Measurements from ENCODE around the gene DACT3. TPM values are rescaled to one million over a fixed set of nuclear protein-coding genes. Genes with fewer than 3 reads are reported as not detected.

Gene DACT3
- total RNA-seq (1 to 10 TPM in 1 of 5 experiments, under 1 TPM in 3, not detected in 1; 0.11 to 1.3 (median 0.34) TPM), polyA plus RNA-seq (under 1 TPM in 1 of 2 donors, not detected in 1; 0.07 TPM), total RNA-seq (not detected)

DNA sequence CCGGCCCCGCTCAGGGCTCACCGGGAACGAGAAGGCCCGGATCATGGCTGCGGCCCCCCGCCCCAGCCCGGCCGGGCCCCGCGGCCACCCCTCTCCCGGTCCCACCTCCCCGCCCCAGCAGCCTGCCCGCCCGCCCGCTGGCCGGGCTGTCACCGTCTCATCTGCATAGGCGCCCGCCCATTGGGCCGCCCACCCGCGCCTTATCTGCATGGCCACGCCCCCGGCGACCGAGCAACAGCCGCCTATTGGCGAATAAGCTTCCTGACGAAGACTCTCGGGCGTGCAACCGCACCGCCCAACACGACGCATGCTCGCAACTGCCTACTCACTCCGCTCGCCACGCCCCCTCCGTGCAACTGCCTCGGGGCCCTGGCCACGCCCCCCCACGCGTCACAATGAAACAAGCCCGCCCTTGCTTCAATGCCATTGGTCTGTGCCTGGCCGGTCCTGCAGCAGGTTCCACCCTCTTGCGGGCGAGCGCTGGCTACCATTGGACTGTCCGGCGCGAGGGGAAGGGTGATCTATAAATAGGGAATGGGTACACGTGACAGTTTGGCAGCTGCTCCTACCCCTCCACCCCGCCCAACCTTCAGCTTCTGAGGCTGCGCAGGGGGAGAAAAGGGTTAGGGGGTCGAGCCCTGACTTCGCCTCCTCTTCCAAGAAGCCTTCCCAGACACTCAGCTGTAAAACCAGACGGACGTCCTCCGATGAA lies at the start of gene DACT3:
Gene DACT3, minus strand, starts transcription at position 163 of the 712 bp plus-strand sequence. Its CDS starts 118 bp downstream, at position 45.
- peak within 1 kb of the TSS; percentile 80 to 93 (median 86) for H3K4me3 Mint-ChIP-seq
- Histone ChIP-seq H3K9me3 (ENCODE audit: control insufficient read depth in 2 of 3, low read length in 3 of 3) (no peaks in the 10 kb centered on the region), H3K36me3 (ENCODE audit: control insufficient read depth in 2 of 3, insufficient read depth in 3 of 3, low read length in 3 of 3) (no peaks in the 10 kb centered on the region), H3K4me3 (ENCODE audit: low read length) (peak within 1 kb of the TSS; percentile 71), H3K27me3 (ENCODE audit: control insufficient read depth in 2 of 2, insufficient read depth in 2 of 2, low read length in 2 of 2) (peaks cover 6 to 10% of the 10 kb centered on the region in 2 donors), H3K4me1 (ENCODE audit: control insufficient read depth in 2 of 2, insufficient read depth in 2 of 2, low read length in 2 of 2) (peaks cover 14 to 20% of the 10 kb centered on the region in 2 donors), H3K27ac (ENCODE audit: low read depth, low read length) (peak within 1 kb of the TSS; percentile 65)
- H3K9me3 Mint-ChIP-seq = no peaks in the 10 kb centered on the region
- POLR2A ChIA-PET = interaction anchor here (0.9 to 4.1 kb wide), 15 partner anchors 12 to 144 kb away, joined by 3 to 46 read pairs (median 4); partner anchors contain the start of genes CALM3 and GNG8
- ATAC-seq (peak; percentile 92), DNase-seq (peak; percentile 98 to 100 (median 99))
- intact Hi-C loops (cut with micrococcal nuclease) = loop anchor here (1.0 to 10.0 kb wide), 8 partner anchors 27 to 613 kb away; partner anchors contain the start of genes ARHGAP35 (in 1 of the 2), CALM3 (in 1 of the 2) and INAFM1 (in 1 of the 2)
- CTCF ChIA-PET = interaction anchor here (1.0 to 7.2 kb wide), 15 partner anchors 10 to 145 kb away, joined by 3 to 137 read pairs (median 5); partner anchors contain the start of genes CALM3 and PTGIR
- H3K27ac Mint-ChIP-seq = peak within 1 kb of the TSS; percentile 76 to 96 (median 91)
- H3K36me3 Mint-ChIP-seq = no peaks in the 10 kb centered on the region
- peaks cover 7 to 26% (median 20%) of the 10 kb centered on the region in 7 donors for H3K4me1 Mint-ChIP-seq
- H3K27me3 Mint-ChIP-seq = peaks cover 9 to 42% (median 18%) of the 10 kb centered on the region in 5 donors

DNA sequence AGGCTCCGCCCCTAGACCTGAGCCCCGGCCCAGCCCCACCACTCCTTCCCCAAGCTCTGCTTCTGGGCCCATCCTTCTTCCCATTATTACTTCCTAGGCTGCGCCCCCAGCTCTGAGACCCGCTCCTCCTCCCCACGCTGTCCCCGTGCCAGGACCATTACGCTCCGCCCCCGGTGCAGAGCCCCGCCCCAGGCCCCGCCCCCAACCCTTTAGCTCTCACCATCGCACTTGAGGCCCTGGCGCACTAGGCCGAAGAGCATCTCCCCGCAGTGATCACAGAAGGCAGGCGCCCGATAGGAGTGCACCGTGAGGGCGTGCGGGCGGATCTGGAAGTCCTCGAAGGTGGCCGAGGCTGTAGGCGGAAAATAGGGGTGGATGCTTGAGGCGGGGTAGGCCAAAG lies 49.7 kb upstream of the DACT3 start:
- Histone ChIP-seq H3K27me3 (ENCODE audit: control insufficient read depth in 2 of 2, insufficient read depth in 2 of 2, low read length in 2 of 2) (no peaks in the 10 kb centered on the region), H3K27ac (ENCODE audit: low read depth, low read length) (peak overlapping the region; percentile 26), H3K36me3 (ENCODE audit: control insufficient read depth in 2 of 3, insufficient read depth in 3 of 3, low read length in 3 of 3) (peaks cover 0 to 60% (median 4%) of the 10 kb centered on the region in 3 experiments), H3K9me3 (ENCODE audit: control insufficient read depth in 2 of 3, low read length in 3 of 3) (no peaks in the 10 kb centered on the region), H3K4me1 (ENCODE audit: control insufficient read depth in 2 of 2, insufficient read depth in 2 of 2, low read length in 2 of 2) (peaks cover 9% of the 10 kb centered on the region in 2 donors), H3K4me3 (ENCODE audit: low read length) (no peak overlapping the region)
- Mint-ChIP-seq H3K27ac (peak overlapping the region in 7 of 9 donors; percentile 16 to 87 (median 46)), H3K4me3 (no peak overlapping the region), H3K36me3 (peaks cover 0 to 36% (median 3%) of the 10 kb centered on the region in 5 donors), H3K9me3 (no peaks in the 10 kb centered on the region), H3K27me3 (no peaks in the 10 kb centered on the region), H3K4me1 (peaks cover 9 to 37% (median 29%) of the 10 kb centered on the region in 7 donors)
- ChIA-PET CTCF (interaction anchor here (0.7 to 1.8 kb wide), 3 partner anchors 17 to 93 kb away, joined by 4 to 9 read pairs (median 7); no protein-coding TSS in a partner anchor), POLR2A (interaction anchor here (1.6 kb wide), 1 partner anchor 18 kb away, joined by 5 read pairs; no protein-coding TSS in a partner anchor)
- ATAC-seq = no peak
- no peak for DNase-seq
- intact Hi-C loops (cut with micrococcal nuclease) = loop anchor here (5.0 to 10.0 kb wide), 4 partner anchors 37 to 774 kb away; partner anchors contain the start of genes BBC3 (in 1 of the 2), FKRP (in 1 of the 2), INAFM1 (in 1 of the 2) and KPTN (in 1 of the 2)

DNA sequence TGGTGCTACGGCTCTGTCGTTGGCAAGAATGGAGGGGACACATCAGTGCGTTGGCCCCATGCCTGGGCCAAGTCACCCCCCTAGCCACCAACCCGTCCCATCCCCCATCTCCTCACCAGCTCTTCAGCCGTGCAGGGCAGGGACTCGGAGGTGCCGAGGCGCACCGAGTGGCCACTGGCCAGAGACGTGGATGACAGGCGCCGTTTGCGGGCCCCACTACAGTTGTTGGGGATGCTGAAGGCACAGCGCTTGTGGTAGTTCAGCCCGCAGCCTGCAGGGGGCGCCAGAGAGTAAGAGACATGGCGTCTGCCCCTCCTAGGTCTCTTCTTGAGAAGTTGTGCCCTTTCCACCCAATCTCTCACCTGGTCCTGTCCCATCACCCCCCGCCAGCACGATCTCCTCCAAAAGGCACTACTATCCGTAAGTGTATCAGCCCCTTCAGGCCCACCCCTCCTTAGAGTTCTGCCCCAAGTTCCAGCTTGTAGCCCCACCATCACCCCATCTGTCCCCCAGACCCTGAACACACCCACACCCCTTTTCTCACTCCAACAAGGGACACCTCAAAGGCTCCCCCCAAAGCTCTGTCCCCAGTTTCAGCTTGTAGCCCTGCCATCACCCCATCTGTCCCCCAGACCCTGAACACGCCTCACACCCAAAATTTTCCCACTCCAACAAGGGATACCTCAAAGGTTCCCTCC lies 43.5 kb upstream of the DACT3 start:
- DNase-seq = peak; percentile 69 to 93 (median 82)
- Histone ChIP-seq H3K27me3 (ENCODE audit: control insufficient read depth in 2 of 2, insufficient read depth in 2 of 2, low read length in 2 of 2) (no peaks in the 10 kb centered on the region), H3K4me1 (ENCODE audit: control insufficient read depth in 2 of 2, insufficient read depth in 2 of 2, low read length in 2 of 2) (peaks cover 0 to 4% of the 10 kb centered on the region in 2 donors), H3K27ac (ENCODE audit: low read depth, low read length) (no peak overlapping the region), H3K4me3 (ENCODE audit: low read length) (no peak overlapping the region), H3K36me3 (ENCODE audit: control insufficient read depth in 2 of 3, insufficient read depth in 3 of 3, low read length in 3 of 3) (peaks cover 16 to 94% (median 22%) of the 10 kb centered on the region in 3 experiments), H3K9me3 (ENCODE audit: control insufficient read depth in 2 of 3, low read length in 3 of 3) (no peaks in the 10 kb centered on the region)
- ATAC-seq = peak; percentile 98
- Mint-ChIP-seq H3K27me3 (no peaks in the 10 kb centered on the region), H3K27ac (peak overlapping the region; percentile 16 to 90 (median 68)), H3K36me3 (peaks cover 0 to 36% (median 10%) of the 10 kb centered on the region in 5 donors), H3K4me3 (peak overlapping the region in 1 of 10 donors; percentile 35), H3K9me3 (no peaks in the 10 kb centered on the region), H3K4me1 (peaks cover 7 to 17% (median 12%) of the 10 kb centered on the region in 7 donors)
- ChIA-PET POLR2A (interaction anchor here (0.6 to 5.0 kb wide), 5 partner anchors 10 to 692 kb away, joined by 3 to 30 read pairs (median 3); no protein-coding TSS in a partner anchor), CTCF (interaction anchor here (0.6 to 6.8 kb wide), 21 partner anchors 10 to 271 kb away, joined by 3 to 136 read pairs (median 4); no protein-coding TSS in a partner anchor)
- intact Hi-C loops (cut with micrococcal nuclease) = loop anchor here (1.0 kb wide), 7 partner anchors 9 to 136 kb away; no protein-coding TSS in a partner anchor

DNA sequence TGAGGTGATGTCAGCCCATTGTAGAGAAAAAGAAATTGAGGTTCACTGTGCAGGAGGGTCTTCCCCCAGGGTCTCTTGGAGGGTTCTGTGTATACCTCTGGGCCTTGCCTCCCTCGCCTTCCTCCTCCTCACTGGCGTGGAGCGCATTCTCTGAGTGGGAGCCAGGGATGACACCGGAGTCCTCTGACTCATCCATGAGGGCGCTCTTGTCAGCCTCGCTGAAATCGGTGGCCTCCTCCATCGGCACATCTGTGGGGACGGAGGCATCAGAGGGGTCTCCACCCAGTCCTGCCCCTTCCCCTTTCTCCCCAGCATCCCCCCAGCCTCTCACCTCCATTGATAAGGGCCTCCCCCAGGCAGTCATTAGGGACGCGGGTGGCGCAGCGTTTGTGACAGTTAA lies 39.7 kb upstream of the DACT3 start:
- Histone ChIP-seq H3K36me3 (ENCODE audit: control insufficient read depth in 2 of 3, insufficient read depth in 3 of 3, low read length in 3 of 3) (peaks cover 36 to 98% (median 45%) of the 10 kb centered on the region in 3 experiments), H3K9me3 (ENCODE audit: control insufficient read depth in 2 of 3, low read length in 3 of 3) (no peaks in the 10 kb centered on the region), H3K4me1 (ENCODE audit: control insufficient read depth in 2 of 2, insufficient read depth in 2 of 2, low read length in 2 of 2) (peaks cover 0 to 4% of the 10 kb centered on the region in 2 donors), H3K27me3 (ENCODE audit: control insufficient read depth in 2 of 2, insufficient read depth in 2 of 2, low read length in 2 of 2) (no peaks in the 10 kb centered on the region), H3K4me3 (ENCODE audit: low read length) (no peak overlapping the region), H3K27ac (ENCODE audit: low read depth, low read length) (no peak overlapping the region)
- POLR2A ChIA-PET = no interaction called here
- Mint-ChIP-seq H3K4me1 (peaks cover 7 to 16% (median 10%) of the 10 kb centered on the region in 7 donors), H3K36me3 (peaks cover 0 to 44% (median 9%) of the 10 kb centered on the region in 5 donors), H3K4me3 (no peak overlapping the region), H3K9me3 (no peaks in the 10 kb centered on the region), H3K27ac (peak overlapping the region in 2 of 9 donors; percentile 45 to 56), H3K27me3 (no peaks in the 10 kb centered on the region)
- CTCF ChIA-PET = no interaction called here
- DNase-seq (no peak), ATAC-seq (no peak)
- intact Hi-C loops (cut with micrococcal nuclease) = no loop called here

DNA sequence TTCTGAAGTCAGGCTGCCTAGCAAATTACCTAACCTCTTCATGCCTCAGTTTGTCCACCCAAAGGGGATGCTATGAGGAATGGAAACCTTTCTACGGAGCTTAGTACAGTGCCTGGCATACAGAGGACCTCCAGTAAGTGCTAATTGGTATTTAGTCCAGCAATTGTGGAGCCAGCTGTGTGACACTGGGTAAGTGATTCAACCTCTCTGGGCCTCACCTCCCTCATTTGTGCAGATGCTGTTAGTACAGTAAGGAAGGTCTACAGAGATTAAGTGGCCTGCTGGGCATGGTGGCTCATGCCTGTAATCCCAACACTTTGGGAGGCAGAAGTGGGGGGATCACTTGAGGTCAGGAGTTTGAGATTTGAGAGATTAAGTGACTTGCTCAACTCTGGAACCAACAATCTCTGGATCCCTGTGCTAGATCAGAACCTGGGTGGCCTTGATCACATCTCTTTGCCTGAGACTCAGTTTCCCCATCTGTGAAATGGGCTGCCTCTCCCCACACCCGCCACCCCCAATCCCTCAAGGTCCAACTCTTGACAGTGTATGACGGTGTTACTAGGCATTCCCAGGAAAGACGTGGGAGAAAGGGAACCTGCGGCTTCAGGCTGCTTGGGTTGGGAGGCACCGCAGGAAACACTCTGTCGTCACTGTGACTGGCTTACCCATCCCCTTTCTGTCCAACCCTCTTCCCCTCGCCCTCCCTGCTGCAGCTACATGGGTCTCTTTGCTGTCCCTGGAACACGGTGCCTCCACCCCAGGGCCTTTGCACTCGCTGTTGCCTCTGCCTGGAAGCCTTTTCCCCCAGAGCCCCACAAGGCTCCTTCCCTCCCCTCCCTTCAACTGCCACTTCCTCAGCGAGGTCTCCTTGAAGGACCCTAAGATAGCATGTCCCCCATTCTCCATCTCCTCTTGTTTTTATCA lies 37.7 kb upstream of the DACT3 start:
- POLR2A ChIA-PET = no interaction called here
- Histone ChIP-seq H3K36me3 (ENCODE audit: control insufficient read depth in 2 of 3, insufficient read depth in 3 of 3, low read length in 3 of 3) (peaks cover 49 to 99% (median 55%) of the 10 kb centered on the region in 3 experiments), H3K27me3 (ENCODE audit: control insufficient read depth in 2 of 2, insufficient read depth in 2 of 2, low read length in 2 of 2) (no peaks in the 10 kb centered on the region), H3K4me3 (ENCODE audit: low read length) (no peak overlapping the region), H3K27ac (ENCODE audit: low read depth, low read length) (no peak overlapping the region), H3K4me1 (ENCODE audit: control insufficient read depth in 2 of 2, insufficient read depth in 2 of 2, low read length in 2 of 2) (no peaks in the 10 kb centered on the region), H3K9me3 (ENCODE audit: control insufficient read depth in 2 of 3, low read length in 3 of 3) (no peaks in the 10 kb centered on the region)
- DNase-seq = no peak
- CTCF ChIA-PET = interaction anchor here (1.1 to 1.2 kb wide), 3 partner anchors 30 to 59 kb away, joined by 3 read pairs; no protein-coding TSS in a partner anchor
- Mint-ChIP-seq H3K27ac (peak overlapping the region in 3 of 9 donors; percentile 15 to 65 (median 53)), H3K4me1 (peaks cover 0 to 5% (median 0%) of the 10 kb centered on the region in 7 donors), H3K9me3 (no peaks in the 10 kb centered on the region), H3K36me3 (peaks cover 0 to 43% (median 12%) of the 10 kb centered on the region in 5 donors), H3K4me3 (no peak overlapping the region), H3K27me3 (no peaks in the 10 kb centered on the region)
- intact Hi-C loops (cut with micrococcal nuclease) = no loop called here
- no peak for ATAC-seq

All from naive thymus-derived CD4-positive, alpha-beta T cell (primary cell).